Endothelial cell of umbilical vein (primary cell): ENCODE measurements around the gene SZT2. TPM values are rescaled to one million over a fixed set of nuclear protein-coding genes. Genes with fewer than 3 reads are reported as not detected.

ENCODE experiments used
- BruUV-seq: library from RNA; stranded (reverse); fragments of 400-500 nt; replicated peaks from 2 replicates; lab custom pipeline; 2021; lab: Mats Ljungman, UMichigan
- CTCF ChIA-PET: fragments of 300-600, 350-600 bp; sonication (Branson Sonifier 250); formaldehyde crosslinking; loops from one replicate; lab custom pipeline; 2021; ENCODE audit warnings: antibody characterized with exemption, inconsistent platforms; lab: Charles Lee
- POLR2A ChIA-PET: fragments of 300-600, 350-600 bp; sonication (Branson Sonifier 250); formaldehyde crosslinking; loops from one replicate; lab custom pipeline; 2021; ENCODE audit warnings: antibody characterized with exemption, inconsistent platforms; lab: Charles Lee
- DNase-seq: peaks from one replicate; pipeline ENCODE4 v3.0.0-alpha.2; 2011; ENCODE audit warnings: low read depth, low spot score
- FAIRE-seq: peaks from 2 replicates; lab custom pipeline; 2011; peaks lifted over from hg19 to GRCh38; lab: Jason Lieb, UNC
- H2AFZ ChIP-seq: 2 replicates; pipeline ENCODE4 v1.6.0; 2012; ENCODE audit warnings: low read depth, low read length, control low read depth, inconsistent platforms
- H3K27ac ChIP-seq: 2 replicates; pipeline ENCODE4 v1.5.1; 2011; ENCODE audit warnings: low read depth, mild to moderate bottlenecking, control low read depth, low read length, moderate library complexity; ENCODE audit not compliant: insufficient read depth
- H3K27me3 ChIP-seq, 2 experiments: 2 replicates each; pipeline versions ENCODE4 v1.6.0 to v1.6.1; 2011; ENCODE audit warnings: low read length in 2 of 2, mixed read lengths in 1 of 2; ENCODE audit not compliant: control insufficient read depth in 2 of 2, insufficient read depth in 2 of 2
- H3K36me3 ChIP-seq, 2 experiments: 2 replicates in 1 of 2; 3 replicates in 1 of 2; pipeline ENCODE4 v1.5.1; 2011; ENCODE audit warnings: low read length in 2 of 2, mild to moderate bottlenecking in 1 of 2, moderate library complexity in 1 of 2; ENCODE audit not compliant: control insufficient read depth in 2 of 2, insufficient read depth in 2 of 2; ENCODE audit errors: extremely low read depth in 1 of 2
- H3K4me1 ChIP-seq: 3 replicates; pipeline ENCODE4 v1.5.1; 2011; ENCODE audit warnings: mild to moderate bottlenecking, low read length; ENCODE audit not compliant: control insufficient read depth, insufficient read depth; ENCODE audit errors: extremely low read depth
- H3K4me2 ChIP-seq: 2 replicates; pipeline ENCODE4 v1.6.1; 2011; ENCODE audit warnings: low read length, control low read depth, mixed read lengths; ENCODE audit not compliant: insufficient read depth
- H3K4me3 ChIP-seq, 3 experiments: fragments of 200-600 bp in 1 of 3; sonication (generic), shearing (Covaris generic) in 1 of 3; replicated peaks in 1 of 3; 2 replicates each; pipeline ENCODE4 v1.5.1; 2011 to 2016; ENCODE audit warnings: control low read depth in 3 of 3, low read length in 3 of 3, mild to moderate bottlenecking in 2 of 3, inconsistent platforms in 1 of 3, low read depth in 1 of 3, moderate library complexity in 1 of 3; ENCODE audit not compliant: insufficient read depth in 1 of 3
- H3K79me2 ChIP-seq: 2 replicates; pipeline ENCODE4 v1.6.0; 2012; ENCODE audit warnings: low read length, inconsistent platforms; ENCODE audit not compliant: control insufficient read depth, insufficient read depth
- H3K9ac ChIP-seq: replicated peaks from 2 replicates; pipeline ENCODE3; 2011; ENCODE audit warnings: low read length, control low read depth; ENCODE audit not compliant: insufficient read depth; ENCODE audit errors: extremely low read depth
- H3K9me1 ChIP-seq: replicated peaks from 3 replicates; pipeline ENCODE4 v1.6.0; 2011; ENCODE audit warnings: mild to moderate bottlenecking, low read length; ENCODE audit not compliant: control insufficient read depth, insufficient read depth; ENCODE audit errors: extremely low read depth
- H3K9me3 ChIP-seq: replicated peaks from 2 replicates; pipeline ENCODE4 v1.5.1; 2012; ENCODE audit warnings: low read length, inconsistent platforms; ENCODE audit not compliant: control insufficient read depth, insufficient read depth
- H4K20me1 ChIP-seq: replicated peaks from 2 replicates; pipeline ENCODE3; 2011; ENCODE audit warnings: mild to moderate bottlenecking, low read length; ENCODE audit not compliant: control insufficient read depth, insufficient read depth; ENCODE audit errors: extremely low read depth
- CTCF ChIP-seq, 2 donors: IDR thresholded peaks; 1 replicate in 1 of 2; 2 replicates in 1 of 2; pipeline ENCODE4 v1.5.1; 2011; ENCODE audit warnings: low read length in 2 of 2, mild to moderate bottlenecking in 2 of 2, moderate library complexity in 2 of 2, control low read depth in 1 of 2, inconsistent platforms in 1 of 2, low read depth in 1 of 2; ENCODE audit not compliant: insufficient read depth in 1 of 2; ENCODE audit errors: extremely low read depth in 1 of 2
- EZH2 ChIP-seq: IDR thresholded peaks from 2 replicates; pipeline ENCODE4 v1.6.1; 2012; ENCODE audit warnings: borderline replicate concordance, low read depth, mild to moderate bottlenecking, moderate library complexity, low read length, inconsistent platforms; ENCODE audit not compliant: severe bottlenecking
- FOS ChIP-seq: IDR thresholded peaks from 2 replicates; pipeline ENCODE4 v1.6.1; 2011; ENCODE audit warnings: mild to moderate bottlenecking, low read length, moderate library complexity, borderline replicate concordance; ENCODE audit not compliant: insufficient read depth
- GATA2 ChIP-seq: IDR thresholded peaks from 2 replicates; pipeline ENCODE4 v1.7.0; 2011; ENCODE audit warnings: low read depth, mild to moderate bottlenecking, moderate library complexity, mixed read lengths, low read length; ENCODE audit not compliant: insufficient read length, insufficient read depth
- JUN ChIP-seq: IDR thresholded peaks from 2 replicates; pipeline ENCODE4 v1.6.1; 2011; ENCODE audit warnings: borderline replicate concordance, low read depth; ENCODE audit not compliant: insufficient read length, insufficient read depth
- MAX ChIP-seq: IDR thresholded peaks from 2 replicates; pipeline ENCODE4 v1.6.1; 2011; ENCODE audit not compliant: insufficient read depth, insufficient read length
- MYC ChIP-seq: IDR thresholded peaks from one replicate; pipeline ENCODE4 v1.6.1; 2011; ENCODE audit warnings: mild to moderate bottlenecking, low read depth, low read length
- POLR2A ChIP-seq: IDR thresholded peaks from 2 replicates; pipeline ENCODE4 v1.6.1; 2012; ENCODE audit warnings: low read depth, mild to moderate bottlenecking, control low read depth, low read length
- POLR2AphosphoS5 ChIP-seq: IDR thresholded peaks from 2 replicates; pipeline ENCODE4 v1.6.1; 2012; ENCODE audit warnings: low read depth, mild to moderate bottlenecking, control low read depth, low read length, moderate library complexity; ENCODE audit not compliant: insufficient read depth
- dilution Hi-C: fragments of 300-500 bp; cut with MboI; formaldehyde crosslinking; loops from one replicate; pipeline ENCODE4 v1.15.0; 2019; ENCODE audit warnings: low sequenced_read_pairs; ENCODE audit not compliant: extremely low pct_ligation_motif_present
- intact Hi-C: fragments of 100-400 bp; cut with micrococcal nuclease; formaldehyde crosslinking; loops from one replicate; pipeline ENCODE4 v1.10.0; 2022
- polyA plus RNA-seq, 4 experiments: library from polyadenylated mRNA; depleted of rRNA in 3 of 4; stranded (reverse) in 3 of 4; unstranded in 1 of 4; fragments of >200 nt; gene quantifications; 2 replicates each; pipeline versions ENCODE4 v1.2.1 to v1.2.3, GENCODE V29; 2011 to 2012; ENCODE audit warnings: missing spikeins in 1 of 4
- total RNA-seq: library from RNA; stranded (reverse); gene quantifications from 2 replicates; pipeline ENCODE4 v1.2.3, GENCODE V29; 2021

The SZT2 gene
- total and polyA plus RNA-seq, 2 donors (not counting 3 experiments of a cell fraction or from before 2014, with no cell fraction given), result 11.4 to 49.9 TPM

- H3K9me3 ChIP-seq, result no peaks in the 10 kb centered on the region
- no peak overlapping the region for H3K4me2 ChIP-seq
- H3K36me3 ChIP-seq, result no peaks in the 10 kb centered on the region
- no peak for FAIRE-seq
- H3K27ac ChIP-seq, result no peak overlapping the region
- H2AFZ ChIP-seq, result no peak overlapping the region
- CTCF ChIA-PET, result interaction anchor here (0.8 to 1.0 kb wide), 2 partner anchors 10 to 18 kb away, joined by 3 to 4 read pairs; no protein-coding TSS in a partner anchor
- H3K79me2 ChIP-seq, result no peaks in the 10 kb centered on the region
- peaks cover 6% of the 10 kb centered on the region for H3K4me1 ChIP-seq
- no peak overlapping the region for H3K9ac ChIP-seq
- no peaks in the 10 kb centered on the region for H3K9me1 ChIP-seq
- H3K4me3 ChIP-seq, result no peak overlapping the region
- POLR2A ChIA-PET, result no interaction called here
- no peaks in the 10 kb centered on the region for H4K20me1 ChIP-seq
- no TSS peak for BruUV-seq
- no peaks in the 10 kb centered on the region for H3K27me3 ChIP-seq
- intact Hi-C loops, result no loop called here
- TF ChIP-seq CTCF (IDR thresholded peaks at IDR 0.05; ENCODE audit: extremely low read depth in 1 of 2, insufficient read depth in 1 of 2, low read depth in 1 of 2, low read length in 2 of 2), result no peak
- TF ChIP-seq POLR2A, result no peak
- TF ChIP-seq MAX, result no peak
- TF ChIP-seq JUN, result no peak
- TF ChIP-seq EZH2, result no peak
- no peak for TF ChIP-seq FOS
- TF ChIP-seq POLR2AphosphoS5, result no peak
- TF ChIP-seq MYC, result no peak
- no peak for TF ChIP-seq GATA2
- no peak for DNase-seq
- dilution Hi-C loops, result no loop called here
These were observed 92.5 kb downstream of the SZT2 start for GRCh38 chr1:43482215-43482614.
